Cerebellar nuclear complex (tissue), 1 donor: Measurements from ENCODE around the gene IRX6.

Experiments
- DNase-seq, 2 experiments: peaks; one replicate each; lab custom pipeline; 2025; lab: John Stamatoyannopoulos, UW

The IRX6 gene

DNA sequence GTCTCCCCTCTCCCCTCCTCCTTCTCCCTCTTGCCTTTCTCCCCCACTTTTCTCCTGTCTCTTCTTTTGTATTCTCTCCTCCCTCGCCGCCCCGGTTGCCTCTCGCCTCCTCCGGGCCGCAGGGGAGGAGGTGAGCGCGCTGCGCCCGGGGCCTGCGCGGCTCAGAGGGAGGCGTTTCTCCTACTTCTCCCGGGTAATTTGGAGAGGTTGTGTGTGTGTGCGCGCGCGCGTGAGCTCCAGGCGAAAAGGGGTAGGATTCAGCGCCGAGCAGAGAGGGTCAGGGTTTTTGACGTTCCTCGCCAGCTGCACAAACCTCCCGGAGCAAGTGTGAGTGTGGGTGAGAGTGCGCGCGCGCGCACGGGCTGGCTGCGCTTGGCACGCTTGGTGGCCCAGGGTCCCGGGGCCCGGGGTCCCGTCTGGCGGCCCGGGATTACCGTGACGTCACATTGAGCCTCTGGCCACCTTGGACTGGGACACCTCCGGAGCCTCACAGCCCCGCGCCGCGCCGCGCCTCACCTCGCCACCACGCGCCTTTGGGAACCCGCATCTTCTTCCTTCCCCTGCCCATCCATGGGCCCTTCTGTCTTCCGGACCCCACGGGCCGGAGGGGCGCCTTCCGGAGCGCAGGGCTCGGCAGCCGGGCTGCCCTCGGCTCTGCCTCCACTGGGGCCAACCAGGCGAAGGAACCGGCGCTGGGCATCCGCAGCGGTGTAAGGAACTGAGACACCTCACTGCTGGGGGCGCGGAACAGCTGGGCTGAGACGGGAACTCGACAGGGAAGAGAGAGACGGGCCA, 479 bp downstream of the IRX6 start:
- no peak for DNase-seq

DNA sequence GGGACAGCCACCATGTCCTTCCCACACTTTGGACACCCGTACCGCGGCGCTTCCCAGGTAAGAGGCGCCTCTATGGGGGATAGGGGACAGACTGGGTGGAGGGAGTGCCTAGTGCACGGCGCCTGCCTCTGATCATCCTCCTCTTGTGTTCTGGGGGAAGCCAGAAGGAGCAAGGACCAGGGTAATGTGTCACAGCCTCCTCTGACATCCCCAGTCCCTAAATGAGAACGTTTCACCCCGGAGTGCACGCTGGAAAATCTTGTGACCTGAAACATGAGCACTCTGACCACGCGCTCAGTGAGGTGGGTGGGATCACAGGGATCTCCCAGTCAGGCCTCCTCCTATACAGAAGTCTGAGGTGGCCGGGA, 1.1 kb downstream of the IRX6 start:
- DNase-seq, result no peak

DNA sequence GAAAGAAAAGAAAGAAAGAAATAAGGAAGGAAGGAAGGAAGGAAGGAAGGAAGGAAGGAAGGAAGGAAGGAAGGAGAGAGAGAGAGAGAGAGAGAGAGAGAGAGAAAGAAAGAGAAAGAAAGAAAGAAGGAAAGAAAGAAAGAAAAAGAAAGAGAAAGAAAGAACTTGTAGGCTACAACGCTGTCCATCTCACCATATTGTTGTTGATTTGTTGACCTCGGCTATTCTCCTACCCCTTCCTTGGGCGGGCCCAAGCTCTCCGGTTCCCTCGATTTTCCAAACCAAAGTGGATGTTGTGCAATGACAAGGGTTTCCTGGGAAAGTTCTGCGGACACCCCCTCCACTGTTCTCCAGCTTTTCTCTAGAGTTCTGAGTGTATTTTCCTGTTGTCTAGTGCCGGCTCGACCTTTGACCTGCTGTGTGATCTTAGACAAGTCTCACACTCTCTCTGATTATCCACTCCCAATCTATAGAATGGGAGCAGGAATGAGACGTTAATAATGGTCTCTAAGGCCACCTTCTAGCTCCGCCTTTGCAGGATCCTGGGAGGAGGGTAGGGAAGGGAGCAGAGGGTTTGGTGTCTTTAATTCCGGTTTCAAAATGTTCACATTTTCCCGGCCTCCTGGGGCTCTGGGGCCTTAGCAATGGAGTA, 1.6 kb downstream of the IRX6 start:
- DNase-seq, result no peak

DNA sequence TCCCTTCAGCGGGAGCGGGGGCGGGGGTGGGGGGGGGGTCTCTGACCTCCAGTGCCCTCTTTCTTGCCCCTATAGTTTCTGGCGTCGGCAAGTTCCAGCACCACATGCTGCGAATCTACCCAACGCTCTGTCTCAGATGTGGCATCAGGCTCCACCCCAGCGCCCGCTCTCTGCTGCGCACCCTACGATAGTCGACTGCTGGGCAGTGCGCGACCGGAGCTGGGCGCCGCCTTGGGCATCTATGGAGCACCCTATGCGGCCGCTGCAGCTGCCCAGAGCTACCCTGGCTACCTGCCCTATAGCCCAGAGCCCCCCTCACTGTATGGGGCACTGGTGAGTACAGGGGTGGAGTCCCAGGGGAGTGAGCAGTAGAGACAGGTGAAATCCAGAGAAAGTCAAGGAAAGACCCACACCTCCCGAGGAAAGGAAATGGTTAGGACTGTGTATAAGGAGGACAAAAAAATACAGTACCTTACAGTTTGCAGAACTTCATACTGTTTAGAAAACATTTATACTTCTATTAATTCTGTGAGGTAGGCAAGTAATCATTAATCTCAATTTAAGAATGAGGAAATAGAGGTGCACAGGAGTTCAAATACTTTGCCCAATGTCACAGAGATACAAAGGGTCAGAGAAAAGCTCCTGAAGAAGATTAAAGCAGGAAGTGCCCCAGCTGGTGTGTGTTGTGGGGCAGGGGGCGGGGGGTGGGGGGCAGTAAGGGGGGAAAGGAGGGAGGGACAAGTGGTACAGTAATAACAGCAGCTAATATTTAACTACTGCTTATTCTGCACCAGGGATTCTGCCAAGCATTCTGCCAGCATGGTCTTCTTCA, 2.5 kb downstream of the IRX6 start:
- DNase-seq, result no peak

DNA sequence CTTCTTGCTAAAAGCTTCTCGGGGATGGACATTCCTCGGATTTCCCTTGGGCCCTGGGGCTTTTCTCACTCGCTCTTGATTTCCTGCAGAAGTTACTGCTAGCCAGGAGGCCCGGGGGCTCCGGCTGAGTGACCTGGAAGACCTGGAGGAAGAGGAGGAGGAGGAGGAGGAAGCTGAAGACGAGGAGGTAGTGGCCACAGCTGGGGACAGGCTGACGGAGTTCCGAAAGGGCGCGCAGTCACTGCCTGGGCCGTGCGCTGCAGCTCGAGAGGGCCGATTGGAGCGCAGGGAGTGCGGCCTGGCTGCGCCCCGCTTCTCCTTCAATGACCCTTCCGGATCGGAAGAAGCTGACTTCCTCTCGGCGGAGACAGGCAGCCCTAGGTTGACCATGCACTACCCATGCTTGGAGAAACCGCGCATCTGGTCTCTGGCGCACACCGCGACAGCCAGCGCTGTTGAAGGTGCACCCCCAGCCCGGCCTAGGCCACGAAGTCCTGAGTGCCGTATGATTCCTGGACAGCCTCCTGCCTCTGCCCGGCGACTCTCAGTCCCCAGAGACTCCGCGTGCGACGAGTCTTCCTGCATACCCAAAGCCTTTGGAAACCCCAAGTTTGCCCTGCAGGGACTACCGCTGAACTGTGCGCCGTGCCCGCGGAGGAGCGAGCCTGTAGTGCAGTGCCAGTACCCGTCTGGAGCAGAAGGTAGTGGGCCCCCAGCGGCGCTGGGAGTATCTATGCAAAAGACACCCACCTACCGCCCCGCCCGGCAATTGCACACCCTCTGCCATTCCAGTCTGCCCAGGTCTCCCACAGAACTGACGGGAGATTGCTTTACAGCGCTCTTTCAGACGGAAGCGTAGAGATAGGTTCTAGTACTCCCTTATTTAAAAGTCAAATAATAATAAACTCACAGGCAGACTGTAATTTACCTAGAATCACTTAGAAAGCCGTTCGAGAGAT, 4.9 kb downstream of the IRX6 start:
- no peak for DNase-seq

DNA sequence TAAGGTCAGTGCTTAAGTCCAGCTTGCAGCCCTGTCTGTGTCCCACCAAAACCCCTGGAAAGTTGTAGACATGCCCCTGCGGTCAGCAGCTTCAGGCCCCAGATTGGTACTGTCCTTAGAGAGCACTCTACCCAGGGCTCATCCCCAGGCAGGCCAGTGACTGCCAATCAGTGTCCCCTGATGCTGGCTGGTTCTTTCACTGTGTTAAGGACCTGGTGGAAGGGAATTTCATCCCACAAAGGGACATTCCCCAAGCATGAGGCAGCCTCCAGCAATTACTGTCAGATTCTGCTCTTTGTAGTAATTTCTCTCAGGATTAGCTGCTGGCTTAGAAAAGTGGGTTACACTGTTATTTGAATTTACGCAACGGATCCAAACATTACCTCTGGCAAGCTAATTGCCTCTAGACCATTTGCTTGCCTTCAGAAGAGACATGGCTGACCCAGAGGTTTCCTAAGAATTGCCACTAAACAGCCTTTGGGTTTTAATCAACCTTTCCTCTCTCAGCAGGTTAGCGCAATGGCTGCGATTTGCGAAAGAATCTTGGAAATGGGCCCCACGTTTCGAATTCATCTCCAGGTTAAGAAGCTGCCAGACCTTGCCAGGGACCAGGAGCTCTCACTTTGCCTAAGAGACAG, 5.9 kb downstream of the IRX6 start:
- DNase-seq, result no peak

DNA sequence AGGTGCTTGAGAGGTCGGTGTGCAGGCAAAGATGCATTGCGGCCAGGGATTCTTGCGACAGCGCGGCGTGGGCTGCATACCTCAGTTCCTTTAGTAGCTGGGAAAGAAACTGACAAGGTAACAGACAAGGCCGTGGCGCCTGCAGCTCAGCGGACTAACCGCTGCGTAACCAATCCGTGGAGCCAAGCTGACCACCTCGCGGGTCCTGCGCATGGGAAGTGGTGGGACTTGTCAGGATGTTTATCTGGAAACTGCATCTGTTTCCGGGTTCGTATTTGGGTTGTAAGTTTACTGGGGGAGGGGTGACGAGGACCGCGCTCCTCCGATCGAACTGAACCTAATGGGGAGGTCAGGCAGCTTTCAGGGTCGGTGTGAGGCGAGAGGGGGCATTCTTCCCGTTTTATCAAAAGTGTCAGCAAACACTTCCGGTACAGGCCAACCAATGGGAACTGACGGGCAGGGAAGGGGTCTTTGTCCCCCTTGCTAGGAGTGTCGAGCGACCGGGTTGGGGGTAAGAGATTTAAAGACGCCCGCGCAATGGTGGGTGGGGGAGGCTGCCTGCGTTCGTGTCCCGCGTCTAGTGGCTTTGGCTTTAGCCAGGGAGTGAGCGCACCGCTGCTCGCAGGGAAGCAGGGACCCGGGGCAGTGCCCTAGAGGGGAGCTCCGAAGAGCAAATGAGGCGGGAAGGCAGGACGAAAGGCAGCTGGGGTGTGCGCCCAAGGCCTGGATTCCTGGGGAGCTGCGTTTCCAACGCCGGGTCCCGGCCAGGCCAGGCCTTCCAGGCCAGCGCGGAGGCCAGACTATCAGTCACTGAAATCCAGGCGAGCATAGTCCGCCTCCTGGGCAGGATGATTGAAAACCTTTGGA, 7.0 kb downstream of the IRX6 start:
- DNase-seq, result no peak

DNA sequence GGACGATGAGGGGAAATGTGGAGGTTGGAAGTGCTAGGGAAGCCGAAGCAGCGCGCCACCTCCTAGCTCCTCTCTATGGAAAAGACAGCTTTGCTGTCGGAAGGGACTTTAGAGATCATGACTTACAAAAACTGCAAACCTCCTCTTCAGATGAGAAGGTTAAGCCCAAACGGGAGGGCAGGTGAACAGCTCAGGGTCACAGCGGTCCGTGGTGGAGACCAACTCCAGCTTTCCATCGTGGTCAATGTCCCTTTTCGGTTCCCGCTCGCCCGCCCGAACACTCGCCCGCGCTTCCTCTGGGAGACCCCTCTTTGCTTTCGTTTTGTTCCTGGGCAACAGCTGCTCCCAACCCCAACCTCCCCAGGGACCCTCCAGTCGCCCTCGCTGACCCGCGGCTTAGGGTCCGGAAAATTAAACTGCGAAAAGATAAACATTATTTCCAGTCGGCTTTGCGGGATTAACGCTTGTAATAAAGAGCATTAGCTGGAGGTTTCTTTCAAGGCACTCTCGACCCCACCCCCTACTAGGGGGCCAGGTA, 7.7 kb downstream of the IRX6 start:
- no peak for DNase-seq

DNA sequence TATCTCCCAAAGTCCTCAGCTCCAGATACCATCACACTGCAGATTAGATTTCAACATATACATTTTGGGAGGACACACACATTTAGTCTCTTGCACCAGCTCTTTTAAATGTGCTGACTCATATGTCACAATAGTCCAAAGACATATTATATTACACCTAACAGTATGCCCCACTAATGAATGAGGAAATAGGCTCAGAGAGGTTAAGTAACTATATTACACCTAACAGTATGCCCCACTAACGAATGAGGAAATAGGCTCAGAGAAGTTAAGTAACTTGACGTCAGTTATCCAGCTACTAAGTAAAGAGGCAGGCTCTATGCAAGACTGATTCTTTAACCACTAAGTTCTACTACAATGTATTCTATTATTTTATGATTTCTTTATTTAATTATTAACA, 9.7 kb downstream of the IRX6 start:
- DNase-seq, result no peak

DNA sequence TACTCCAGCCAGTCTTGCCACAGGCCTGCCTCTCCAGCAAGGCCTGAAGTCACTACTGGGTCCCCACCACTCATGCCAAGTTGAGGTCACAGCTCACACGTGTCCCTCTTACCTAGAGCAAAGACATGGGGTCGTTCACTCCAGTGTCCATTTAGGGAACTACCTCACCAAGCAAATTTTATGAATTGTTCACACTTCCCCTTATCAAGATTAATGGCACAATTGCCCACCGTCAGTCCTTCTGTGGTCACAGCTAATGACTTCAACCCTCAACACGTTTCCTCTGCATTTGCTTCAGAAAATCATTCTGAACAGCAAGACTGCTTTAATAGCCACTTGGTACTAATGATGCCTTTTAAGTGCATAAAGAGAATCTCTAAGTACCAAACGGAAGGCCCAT, 14.6 kb downstream of the IRX6 start:
- DNase-seq, result no peak

DNA sequence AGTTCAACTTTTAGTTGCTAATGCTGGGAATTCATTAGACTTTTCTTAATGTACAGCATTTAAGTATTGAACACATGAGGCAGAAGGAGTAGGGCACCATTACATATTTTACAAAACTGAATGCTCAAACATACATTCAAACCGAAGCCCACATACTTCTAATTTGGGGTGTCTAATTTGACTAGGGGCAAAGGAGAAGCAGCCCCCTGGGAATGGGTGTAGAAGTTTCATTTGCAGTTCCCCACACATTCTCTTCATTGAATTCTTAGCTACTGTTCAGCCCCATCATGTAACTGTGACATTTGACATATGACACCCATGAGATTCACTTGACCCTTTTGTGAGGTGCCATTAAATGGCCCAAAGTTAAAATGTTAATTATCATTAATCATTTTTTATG, 16.4 kb downstream of the IRX6 start:
- DNase-seq, result no peak

DNA sequence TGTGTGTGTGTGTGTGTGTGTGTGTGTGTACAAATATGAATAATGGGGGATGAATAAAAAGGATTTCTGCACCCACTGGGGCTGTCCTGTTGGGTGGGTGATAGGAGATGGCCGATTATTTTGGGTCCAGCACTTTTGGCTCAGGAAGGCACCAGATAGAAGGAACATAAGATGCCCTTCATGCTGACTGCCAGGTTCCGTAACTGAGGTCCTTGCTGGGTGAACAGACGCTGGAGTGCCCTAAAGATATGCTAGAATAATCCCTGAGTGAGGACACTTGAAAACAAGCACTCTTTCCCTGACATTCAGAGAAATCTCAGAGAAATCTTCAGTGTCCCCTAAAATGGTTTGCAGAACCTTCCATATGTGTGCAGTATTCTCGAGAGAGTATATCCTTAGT, 17.7 kb downstream of the IRX6 start:
- DNase-seq, result no peak

DNA sequence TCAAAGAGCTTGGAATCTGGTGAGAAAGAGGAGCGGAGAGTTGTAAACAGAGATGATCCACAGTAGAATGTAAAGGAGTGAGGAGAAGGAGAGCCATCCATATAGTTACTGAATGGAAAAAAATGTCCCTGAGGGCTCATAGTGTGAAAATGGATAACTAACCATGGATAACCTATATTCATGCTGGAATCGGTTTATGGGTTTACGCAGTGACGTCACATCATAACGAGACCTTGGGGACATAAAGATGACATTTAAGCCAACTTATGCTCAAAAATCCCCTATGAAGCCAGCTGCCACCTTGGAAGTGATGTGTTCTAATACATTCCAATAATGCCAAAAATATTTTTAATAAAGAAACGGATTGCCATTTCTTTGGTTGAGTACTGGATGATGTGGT, 22.5 kb downstream of the IRX6 start:
- no peak for DNase-seq

DNA sequence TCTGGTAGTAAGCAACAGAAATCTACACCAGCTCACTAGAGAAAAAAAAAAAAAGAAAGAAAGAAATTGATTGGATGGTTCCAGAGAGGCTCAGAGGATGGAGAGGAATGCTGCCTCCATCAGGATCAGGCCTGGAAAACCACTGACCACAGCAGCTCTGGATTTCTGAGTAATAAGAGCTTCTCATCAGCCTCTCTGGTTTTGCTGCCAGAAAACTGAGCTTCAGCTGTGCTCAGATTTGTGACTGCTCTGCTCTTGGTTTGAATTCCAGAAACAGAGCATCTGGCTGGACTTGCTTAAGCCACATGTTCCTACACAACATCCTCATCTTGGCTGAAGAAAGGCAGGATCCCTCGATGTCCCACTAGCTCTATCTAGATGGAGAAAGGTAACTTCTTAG, 25.9 kb downstream of the IRX6 start:
- DNase-seq, result no peak

DNA sequence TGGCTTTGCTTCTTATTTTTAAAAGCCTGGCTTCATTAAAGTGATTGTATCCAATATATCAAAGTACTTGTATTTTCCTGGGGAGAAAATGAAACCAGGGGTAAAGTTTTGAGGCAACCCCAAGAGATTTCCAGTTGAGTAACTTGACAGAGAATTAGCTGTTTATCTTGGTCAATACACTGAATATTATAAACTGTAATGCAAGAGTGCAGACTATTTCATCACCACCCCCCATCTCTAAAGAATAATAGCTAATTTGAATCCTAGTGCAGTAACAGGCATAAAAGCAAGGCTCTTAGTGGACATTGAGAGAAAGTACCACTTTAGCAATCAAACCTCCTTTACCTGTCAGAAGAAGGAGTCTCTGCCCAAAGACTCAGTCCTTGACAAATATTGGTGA, 27.0 kb downstream of the IRX6 start:
- DNase-seq, result no peak

DNA sequence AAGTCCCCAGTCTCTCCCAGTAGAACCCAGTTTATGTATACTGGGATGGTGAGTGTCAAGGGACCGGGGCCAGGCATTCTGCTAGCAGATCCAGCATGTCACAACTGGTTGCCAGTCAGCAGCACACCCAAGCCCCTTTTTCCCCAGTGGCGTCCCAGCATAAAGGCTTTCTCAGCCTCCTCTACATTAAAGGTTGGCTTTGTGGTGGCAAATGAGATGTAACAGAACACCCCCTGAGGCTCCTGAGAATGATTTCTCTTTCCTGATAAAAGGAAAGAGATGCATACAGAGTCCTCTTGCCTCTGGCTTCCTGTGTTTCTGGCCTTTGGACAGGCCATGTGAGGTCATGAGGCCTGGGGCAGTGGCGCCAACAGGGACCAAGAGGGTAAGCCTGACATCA, 27.9 kb downstream of the IRX6 start:
- DNase-seq, result no peak

DNA sequence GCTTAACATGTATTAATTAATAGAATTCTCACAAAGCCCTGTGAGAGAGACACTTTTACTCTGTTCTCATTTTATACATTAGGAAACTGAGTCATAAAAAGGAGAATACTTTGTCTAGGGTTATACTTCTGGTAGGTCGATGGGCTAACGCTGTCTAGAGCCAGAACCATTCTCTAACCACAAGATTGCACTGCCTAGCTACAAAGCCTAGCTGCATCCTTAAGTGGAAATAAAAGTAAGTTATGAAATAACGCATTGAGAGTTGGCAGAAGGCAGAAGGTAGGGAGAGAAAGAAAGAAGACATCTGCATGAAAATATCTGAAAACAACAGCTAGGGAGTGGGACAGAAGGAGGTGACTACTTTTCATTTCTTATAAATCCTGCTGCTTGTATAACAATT, 33.2 kb downstream of the IRX6 start:
- no peak for DNase-seq

DNA sequence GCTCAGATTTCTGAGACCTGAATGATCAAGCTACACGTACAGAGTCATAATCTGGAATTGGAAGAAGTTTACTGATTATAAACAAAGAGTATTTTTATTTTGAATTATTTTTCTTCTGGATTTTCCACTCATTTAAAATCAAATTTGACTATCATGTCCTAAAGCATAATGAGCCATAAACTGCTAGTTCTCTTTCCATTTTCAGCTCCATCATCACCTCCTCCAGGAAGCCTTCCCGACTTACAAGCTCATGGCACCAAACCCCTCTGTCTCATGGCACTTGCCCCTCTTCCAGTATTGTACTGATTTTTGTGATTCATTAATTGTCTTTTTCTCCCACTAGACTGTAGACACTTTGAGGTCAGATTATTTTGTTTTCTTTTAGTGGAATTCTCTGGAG, 35.9 kb downstream of the IRX6 start:
- DNase-seq, result no peak

DNA sequence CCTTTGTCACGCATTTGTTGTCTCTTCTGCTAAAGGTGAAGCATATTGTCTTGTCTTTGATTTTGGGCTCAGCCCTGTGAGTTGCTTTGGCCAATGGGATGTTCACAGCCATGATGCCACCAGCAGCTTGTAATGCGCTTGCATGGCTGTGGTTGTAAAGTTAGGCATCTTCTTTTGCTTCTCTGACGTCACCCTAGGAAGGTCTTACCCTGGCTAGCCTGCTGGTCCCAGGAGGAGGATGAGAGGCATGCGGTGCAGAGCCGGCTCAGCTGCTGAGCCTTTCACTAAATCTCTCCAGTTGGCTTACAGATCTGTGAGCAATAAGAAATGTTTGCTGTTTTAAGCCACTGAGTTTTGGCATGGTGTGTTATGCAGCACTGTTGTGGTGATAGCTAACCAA, 40.8 kb downstream of the IRX6 start:
- no peak for DNase-seq

DNA sequence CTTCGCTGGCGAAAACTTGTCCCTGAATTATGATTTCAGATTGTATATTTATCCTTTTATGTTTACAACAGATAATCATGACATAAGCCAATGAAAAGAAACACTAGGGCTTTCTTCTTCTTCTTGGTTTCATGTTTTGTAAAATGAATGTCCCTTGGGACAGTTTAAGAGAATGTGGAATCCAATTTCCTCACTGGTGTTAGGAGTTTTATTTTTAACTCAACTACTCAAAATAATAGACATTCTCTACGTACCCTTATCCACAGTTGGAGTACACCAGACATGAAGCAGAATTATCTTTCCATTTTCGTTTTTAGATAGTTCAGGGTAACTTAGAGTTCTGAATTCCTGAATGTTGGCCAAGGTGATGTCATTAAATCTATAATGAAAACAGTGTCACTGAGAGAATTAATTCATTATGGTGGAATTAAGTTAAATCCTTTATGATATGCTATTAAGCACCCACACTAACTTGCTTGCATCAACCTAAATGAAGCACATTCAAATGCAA, 43.4 kb downstream of the IRX6 start:
- DNase-seq, result no peak
